ENCODE data around the gene MIS12.

MIS12 gene

GRCh38 chr17:5536866-5537650, 50.7 kb downstream of the MIS12 start:
- DNase-seq: no peak

GRCh38 chr17:5539286-5539685, 52.9 kb downstream of the MIS12 start:
- DNase-seq: no peak

GRCh38 chr17:5540321-5540720, 54.0 kb downstream of the MIS12 start:
- no peak for DNase-seq
